GOT3 (cell line): Measurements from ENCODE around the gene DFFB.
A peak's percentile ranks its signal among the peaks of the same experiment; 100 is the strongest.

Source experiments
- DNase-seq: peaks from one replicate; lab custom pipeline; 2025; ENCODE audit warnings: mixed read lengths; lab: John Stamatoyannopoulos, UW

DFFB gene

DNA sequence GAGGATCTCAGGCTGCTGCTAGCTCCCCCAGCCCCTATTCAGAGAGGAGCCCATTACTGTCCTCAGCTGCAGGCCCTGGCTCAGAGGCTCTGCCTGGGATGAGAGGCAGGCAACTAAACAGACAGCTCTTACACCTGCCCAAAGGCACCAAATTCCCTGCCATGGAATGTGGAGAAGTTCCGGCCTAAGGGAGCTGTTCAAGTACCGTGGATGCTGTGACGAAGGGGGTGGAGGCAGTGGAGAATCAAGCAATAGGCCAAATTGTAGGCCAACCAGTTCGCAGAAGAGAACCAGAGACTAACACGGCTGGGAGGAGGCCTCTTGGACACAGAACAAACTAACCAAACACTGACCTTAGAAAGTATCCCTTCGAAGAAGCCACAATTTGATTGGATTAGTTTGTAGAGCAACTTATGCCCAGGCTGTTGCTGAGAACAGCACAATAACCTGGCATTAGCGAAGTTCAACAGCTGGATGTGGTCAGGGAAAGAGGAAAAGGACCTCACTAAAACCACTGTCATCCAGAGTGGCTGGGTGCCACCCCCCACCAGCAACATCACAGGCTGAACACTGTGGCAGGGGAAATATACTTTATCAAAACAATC lies 39.2 kb downstream of the DFFB start:
- DNase-seq = no peak

DNA sequence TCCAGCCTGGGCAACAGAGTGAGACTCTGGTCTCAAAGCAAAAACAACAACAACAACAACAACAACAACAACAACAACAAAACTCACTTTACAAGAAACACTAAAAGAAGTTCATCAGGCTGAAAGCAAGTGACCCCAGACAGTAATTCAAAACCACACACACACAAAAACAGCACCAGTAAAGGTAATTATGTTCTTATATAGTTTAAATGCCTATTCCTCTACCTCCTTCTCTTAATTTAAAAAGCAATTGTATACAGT lies 41.1 kb downstream of the DFFB start:
- no peak for DNase-seq

DNA sequence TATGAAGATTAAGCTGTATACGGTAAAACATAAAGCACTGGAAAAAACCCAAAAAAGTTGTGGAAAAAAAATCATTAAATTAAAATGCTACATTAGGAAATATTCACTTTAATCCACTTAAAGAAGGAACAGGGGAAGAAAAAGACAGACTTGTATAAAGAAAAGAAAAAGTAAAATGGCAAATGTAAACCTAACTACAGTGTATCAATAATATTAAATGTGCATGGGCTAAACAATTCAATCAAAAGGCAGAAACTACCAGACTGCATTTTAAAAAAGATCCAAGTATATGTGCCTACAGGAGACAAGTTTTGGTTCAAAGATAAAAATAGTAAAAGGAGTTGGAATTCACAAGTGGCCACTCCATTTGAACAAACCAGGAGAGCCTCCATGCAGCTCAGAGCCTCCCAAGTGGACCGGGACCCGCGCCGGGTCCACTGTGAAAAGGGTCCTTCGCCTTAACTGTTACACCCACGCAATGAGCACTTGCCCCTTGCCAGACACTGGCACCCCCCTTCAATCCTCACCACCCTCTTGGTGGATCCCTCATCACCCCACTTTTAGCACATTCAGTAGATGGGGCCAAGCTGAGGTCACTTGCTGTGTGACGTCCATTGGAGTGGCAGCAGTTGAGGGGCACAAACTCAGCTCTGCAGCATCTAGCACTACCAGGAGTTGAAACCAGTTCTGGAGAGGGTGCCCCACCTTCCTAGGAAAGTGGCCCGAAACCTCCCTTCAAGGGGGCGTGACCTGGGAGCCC lies 41.9 kb downstream of the DFFB start:
- no peak for DNase-seq

- DNase-seq = no peak
Measured at GRCh38 chr1:3899754-3900149, 42.5 kb downstream of the DFFB start.

GRCh38 chr1:3900150-3900968 lies 43.1 kb downstream of the DFFB start, which contains the start of gene C1orf174:
C1orf174 (minus strand) TSS chr1:3900272; CDS start chr1:3900186, 86 bp downstream.
- DNase-seq = peak; percentile 92

GRCh38 chr1:3900969-3901529 lies 43.8 kb downstream of the DFFB start:
- peak; percentile 74 for DNase-seq

DNA sequence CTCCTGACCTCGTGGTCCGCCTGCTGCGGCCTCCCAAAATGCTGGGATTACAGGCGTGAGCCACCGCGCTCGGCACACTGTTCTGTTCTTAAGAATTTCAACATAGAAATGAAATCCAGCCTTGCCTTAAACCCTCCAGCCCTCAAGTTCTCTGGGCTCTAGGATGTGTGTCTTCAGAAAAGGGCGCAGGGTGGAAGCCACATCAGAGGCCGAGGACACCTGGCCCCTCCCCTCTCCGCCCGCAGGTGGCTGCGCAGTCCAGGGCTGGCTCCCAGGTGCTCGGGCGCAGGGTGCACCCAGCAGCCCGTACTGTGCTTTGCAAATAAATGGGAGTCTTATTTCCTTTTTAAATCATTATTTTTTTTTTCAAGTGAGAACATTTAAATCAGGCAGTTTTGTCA lies 44.8 kb downstream of the DFFB start:
- DNase-seq = no peak

- DNase-seq = no peak
Measured at GRCh38 chr1:3902571-3903091, 45.4 kb downstream of the DFFB start.

GRCh38 chr1:3903141-3904005 lies 46.1 kb downstream of the DFFB start:
- DNase-seq = no peak

GRCh38 chr1:3904006-3904842 lies 46.9 kb downstream of the DFFB start:
- DNase-seq = no peak

GRCh38 chr1:3904843-3905185 lies 47.5 kb downstream of the DFFB start:
- no peak for DNase-seq

- no peak for DNase-seq
Measured at GRCh38 chr1:3905266-3905952, 48.1 kb downstream of the DFFB start.

- DNase-seq = no peak
Measured at GRCh38 chr1:3905953-3906671, 48.8 kb downstream of the DFFB start.

DNA sequence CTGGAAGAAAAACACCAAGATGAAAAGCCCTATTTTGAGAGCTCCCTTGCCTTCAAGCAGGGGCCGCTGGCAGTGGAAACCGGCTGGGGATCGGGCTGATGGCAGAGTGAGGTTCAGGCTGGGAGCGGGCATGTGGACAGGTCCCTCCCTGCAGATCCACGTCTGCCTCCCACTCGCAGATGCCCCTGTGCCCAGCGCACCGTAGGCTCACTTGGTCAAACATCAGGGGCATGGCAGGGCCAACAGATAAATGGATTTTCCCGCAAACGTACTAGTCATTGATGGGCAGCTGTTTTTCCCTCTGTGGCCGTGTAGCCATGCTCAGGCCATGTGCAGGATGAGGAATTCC lies 49.4 kb downstream of the DFFB start:
- no peak for DNase-seq

DNA sequence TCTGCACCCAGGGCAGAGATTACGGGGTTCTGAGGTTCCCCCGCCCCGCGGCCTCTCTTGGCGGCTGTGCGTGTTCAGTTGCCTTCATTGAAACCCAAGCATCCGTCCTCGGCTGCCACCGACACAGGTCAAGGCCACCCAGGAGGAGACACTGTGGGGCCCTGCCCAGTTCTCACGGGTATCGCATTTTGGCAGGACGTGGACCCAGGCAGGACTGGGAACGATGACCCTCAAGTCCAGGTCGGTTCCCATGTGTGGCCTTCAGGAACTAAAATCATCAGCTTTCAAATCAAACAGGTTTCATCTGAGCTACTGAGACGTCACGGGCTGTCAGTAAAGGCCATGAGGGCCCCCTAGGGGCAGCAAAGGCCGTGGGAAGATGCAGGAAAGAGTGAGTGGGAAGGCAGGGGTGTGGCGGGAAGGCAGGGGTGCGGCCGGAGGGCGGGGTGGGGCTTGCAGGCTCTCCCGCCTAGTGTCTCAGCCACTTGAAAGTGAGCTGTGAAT lies 49.8 kb downstream of the DFFB start:
- no peak for DNase-seq

DNA sequence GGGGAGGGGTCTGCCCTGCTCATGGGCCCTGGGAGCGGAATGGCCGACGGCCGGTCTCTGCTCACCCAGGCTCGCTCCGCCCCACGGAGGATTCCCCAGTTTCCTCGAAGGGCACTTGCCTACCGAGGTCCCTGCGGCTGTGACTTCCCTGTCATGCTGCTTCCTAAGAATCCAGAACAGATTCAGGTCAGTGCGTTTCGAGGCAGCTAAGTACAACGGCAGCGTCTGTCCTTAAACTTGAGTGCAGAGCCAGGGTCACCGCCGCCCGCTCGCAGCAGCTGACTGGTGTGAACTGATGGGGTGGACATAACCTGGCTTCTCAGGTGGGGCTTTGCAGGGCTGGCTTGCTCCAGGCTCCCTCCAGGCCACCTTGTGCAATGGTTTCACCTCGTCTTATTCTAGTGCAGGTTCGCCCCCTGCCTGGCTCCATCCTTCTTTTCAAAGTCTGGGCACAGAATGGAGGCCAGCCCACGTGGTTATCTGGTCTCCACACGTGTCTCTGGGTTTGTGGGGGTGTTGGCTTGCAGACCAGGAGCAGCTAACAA lies 50.4 kb downstream of the DFFB start:
- no peak for DNase-seq

DNA sequence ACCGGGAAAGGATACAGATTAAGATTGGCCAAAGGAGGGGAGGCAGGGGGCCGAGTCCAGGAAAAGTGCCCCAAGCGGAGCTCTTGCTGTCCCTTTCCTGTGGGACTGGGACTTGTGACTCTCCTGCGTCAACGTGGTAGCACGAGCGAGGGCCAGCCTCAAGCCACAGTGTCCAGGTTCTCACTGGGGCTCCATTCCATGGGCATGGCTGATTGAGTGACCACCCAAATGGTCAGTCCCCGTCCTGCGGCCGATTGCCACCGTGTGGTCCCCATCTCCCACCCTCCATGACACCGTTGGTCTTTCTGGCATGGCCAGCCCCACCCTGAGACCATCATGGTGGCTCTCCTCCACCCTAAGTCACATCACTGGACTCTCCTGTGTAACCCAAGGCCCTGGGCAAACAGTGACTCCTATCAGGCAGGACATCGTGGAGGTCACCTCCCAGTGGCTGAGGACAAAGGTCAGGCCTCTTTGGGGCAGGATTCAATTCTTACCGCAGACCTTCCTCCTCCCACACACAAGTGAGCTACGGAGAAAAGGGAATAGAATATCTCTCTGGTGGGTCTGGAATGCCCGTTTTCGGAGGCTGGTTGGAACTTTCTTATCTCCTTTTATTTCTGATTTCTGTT lies 51.7 kb downstream of the DFFB start:
- no peak for DNase-seq

DNA sequence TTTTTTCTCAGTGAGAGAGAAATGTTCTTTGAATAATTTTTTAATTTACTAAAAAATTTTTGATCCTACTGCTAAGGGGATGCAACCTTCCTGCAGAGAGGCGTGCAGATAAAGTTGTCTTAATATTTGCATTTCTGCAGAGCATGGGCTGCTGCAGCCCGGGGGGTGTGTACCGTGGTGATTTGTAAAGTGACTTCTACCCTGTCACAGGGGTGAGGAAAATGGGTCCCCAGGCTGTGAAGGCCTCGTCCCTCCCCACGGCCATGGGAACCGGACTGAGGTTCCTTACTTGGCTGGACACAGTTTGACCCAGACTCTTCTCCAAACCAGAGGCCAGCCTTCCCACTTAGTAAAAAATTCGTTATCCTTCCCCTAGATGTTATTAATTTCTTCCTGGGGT lies 52.3 kb downstream of the DFFB start:
- DNase-seq = no peak
